ENCODE data around the gene VDR.
"Not testable (repeated sequence)": the region's sequence is repeated elsewhere in the genome, so short reads cannot be mapped to it uniquely, and the experiment has no call there.

Gene VDR

GRCh38 chr12:47843226-47843980, 61.4 kb downstream of the VDR start:
- no peak for DNase-seq

- DNase-seq: not testable (repeated sequence)
These were observed 62.3 kb downstream of the VDR start for GRCh38 chr12:47842543-47842942.

- DNase-seq: no peak
These were observed 62.9 kb downstream of the VDR start for GRCh38 chr12:47841910-47842309.

GRCh38 chr12:47841501-47841900, 63.3 kb downstream of the VDR start:
- no peak for DNase-seq

GRCh38 chr12:47840571-47840970, 64.2 kb downstream of the VDR start:
- no peak for DNase-seq

- DNase-seq: no peak
These were observed 65.4 kb downstream of the VDR start for GRCh38 chr12:47839214-47839876.

- no peak for DNase-seq
These were observed 66.4 kb downstream of the VDR start for GRCh38 chr12:47838286-47838931.

- DNase-seq: no peak
These were observed 67.3 kb downstream of the VDR start for GRCh38 chr12:47837190-47838171.

- DNase-seq: no peak
These were observed 69.0 kb downstream of the VDR start for GRCh38 chr12:47835831-47836155.

GRCh38 chr12:47835006-47835830, 69.6 kb downstream of the VDR start:
- no peak for DNase-seq

- DNase-seq: no peak
These were observed 70.4 kb downstream of the VDR start for GRCh38 chr12:47834199-47834903.

GRCh38 chr12:47833591-47834012, 71.2 kb downstream of the VDR start:
- no peak for DNase-seq

- DNase-seq: no peak
These were observed 72.4 kb downstream of the VDR start for GRCh38 chr12:47832263-47832933.

- no peak for DNase-seq
These were observed 75.2 kb downstream of the VDR start for GRCh38 chr12:47829584-47829983.

GRCh38 chr12:47828976-47829482, 75.8 kb downstream of the VDR start:
- no peak for DNase-seq

GRCh38 chr12:47828008-47828975, 76.5 kb downstream of the VDR start:
- no peak for DNase-seq

GRCh38 chr12:47825173-47825639, 79.6 kb downstream of the VDR start:
- no peak for DNase-seq

- no peak for DNase-seq
These were observed 80.2 kb downstream of the VDR start for GRCh38 chr12:47824635-47825034.

- DNase-seq: no peak
These were observed 80.6 kb downstream of the VDR start for GRCh38 chr12:47824198-47824597.

Data from NCI-H1436 treated with DMSO at 0.1 percent for 48 hours (cell line).